ENCODE measurements around the gene PREB. TPM values are rescaled to one million over a fixed set of nuclear protein-coding genes. Genes with fewer than 3 reads are reported as not detected.
"Not testable (repeated sequence)": the region's sequence is repeated elsewhere in the genome, so short reads cannot be mapped to it uniquely, and the experiment has no call there.

PREB gene
- 60.5 and 84.3 TPM in 2 replicates for total RNA-seq (2014; rRNA removed; shearing (Covaris generic); ENCODE audit: low replicate concordance)

GRCh38 chr2:27133905-27134780, at the start of gene PREB:
TSS of gene PREB (minus strand) at chr2:27134636. CDS start at chr2:27134421, 215 bp downstream.
- Histone ChIP-seq H3K36me3 (peaks cover 29% of the 10 kb centered on the region), H3K27me3 (no peaks in the 10 kb centered on the region), H3K4me3 (peak within 1 kb of the TSS; percentile 67), H3K9me3 (no peaks in the 10 kb centered on the region)
- peak; percentile 95 for DNase-seq

DNA sequence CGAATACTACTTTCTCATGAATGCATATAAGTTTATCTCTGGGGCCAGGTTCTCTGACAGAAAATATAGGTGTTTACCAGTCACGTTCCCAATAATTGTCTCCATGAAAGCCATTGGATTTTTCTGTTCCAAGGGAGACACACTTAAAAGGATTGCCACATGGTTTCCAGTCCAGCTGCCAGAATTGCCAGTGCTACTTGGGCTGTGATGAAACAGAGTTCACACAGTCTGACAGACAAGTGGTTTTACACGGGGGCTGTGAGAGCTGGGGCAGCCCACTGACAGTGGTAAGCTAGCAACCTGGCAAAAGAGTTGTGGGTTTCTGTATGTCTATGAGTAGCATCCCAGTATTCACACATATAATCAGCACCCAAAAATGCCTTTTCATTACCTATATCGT, 49.7 kb upstream of the PREB start:
- H3K4me3 ChIP-seq = no peak overlapping the region
- H3K36me3 ChIP-seq = no peaks in the 10 kb centered on the region
- no peak for DNase-seq
- H3K9me3 ChIP-seq = peaks cover 3% of the 10 kb centered on the region
- H3K27me3 ChIP-seq = no peaks in the 10 kb centered on the region

GRCh38 chr2:27182346-27182745, 47.9 kb upstream of the PREB start:
- no peaks in the 10 kb centered on the region for H3K36me3 ChIP-seq
- peak; percentile 62 for DNase-seq
- H3K4me3 ChIP-seq = no peak overlapping the region
- H3K27me3 ChIP-seq = no peaks in the 10 kb centered on the region
- H3K9me3 ChIP-seq = peaks cover 3% of the 10 kb centered on the region

- no peaks in the 10 kb centered on the region for H3K27me3 ChIP-seq
- no peaks in the 10 kb centered on the region for H3K36me3 ChIP-seq
- H3K9me3 ChIP-seq = peaks cover 3% of the 10 kb centered on the region
- H3K4me3 ChIP-seq = no peak overlapping the region
- DNase-seq = no peak
Observed at GRCh38 chr2:27179344-27180000, 45.0 kb upstream of the PREB start.

DNA sequence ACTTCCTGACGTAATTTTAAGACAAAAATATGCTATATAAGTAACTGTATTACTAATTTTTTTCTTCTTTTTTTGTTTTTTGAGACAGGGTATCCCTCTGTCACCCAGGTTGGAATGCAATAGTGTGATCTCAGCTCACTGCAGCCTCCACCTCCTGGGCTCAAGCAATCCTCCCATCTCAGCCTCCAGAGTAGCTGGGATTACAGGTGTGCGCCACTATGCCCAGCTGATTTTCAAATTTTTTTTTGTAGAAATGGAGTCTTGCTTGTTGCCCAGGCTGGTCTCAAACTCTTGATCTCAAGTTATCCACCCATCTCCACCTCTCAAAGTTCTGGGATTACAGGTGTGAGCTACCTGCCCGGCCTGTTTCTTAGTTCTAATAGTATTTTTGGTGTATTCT, 44.0 kb upstream of the PREB start:
- no peak overlapping the region for H3K4me3 ChIP-seq
- H3K36me3 ChIP-seq = no peaks in the 10 kb centered on the region
- no peaks in the 10 kb centered on the region for H3K27me3 ChIP-seq
- H3K9me3 ChIP-seq = no peaks in the 10 kb centered on the region; the same call in 1 of the 2 replicates
- no peak for DNase-seq

GRCh38 chr2:27177441-27178351, 43.3 kb upstream of the PREB start:
- Histone ChIP-seq H3K36me3 (no peaks in the 10 kb centered on the region), H3K4me3 (no peak overlapping the region), H3K27me3 (no peaks in the 10 kb centered on the region), H3K9me3 (no peaks in the 10 kb centered on the region)
- no peak for DNase-seq

DNA sequence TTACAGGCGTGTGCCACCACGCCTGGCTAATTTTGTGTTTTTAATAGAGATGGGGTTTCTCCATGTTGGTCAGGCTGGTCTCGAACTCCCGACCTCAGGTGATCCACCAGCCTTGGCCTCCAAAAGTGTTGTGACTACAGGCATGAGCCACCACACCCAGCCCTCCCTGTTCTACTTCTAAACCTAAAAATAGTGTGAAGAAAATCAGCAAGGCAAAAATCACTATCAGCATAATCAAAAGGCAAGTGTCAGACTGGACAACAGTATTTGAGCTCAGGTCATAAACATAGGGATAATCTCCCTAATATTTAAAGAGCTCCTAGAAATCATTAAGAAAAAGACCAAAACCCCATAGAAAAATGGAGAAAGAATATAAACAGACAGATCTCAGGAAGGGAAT, 41.3 kb upstream of the PREB start:
- H3K27me3 ChIP-seq, DNase-seq, H3K36me3 ChIP-seq, H3K9me3 ChIP-seq, H3K4me3 ChIP-seq: not testable (repeated sequence)

- no peaks in the 10 kb centered on the region for H3K36me3 ChIP-seq
- no peak for DNase-seq
- H3K27me3 ChIP-seq = no peaks in the 10 kb centered on the region
- no peak overlapping the region for H3K4me3 ChIP-seq
- no peaks in the 10 kb centered on the region for H3K9me3 ChIP-seq
Observed at GRCh38 chr2:27175330-27175729, 40.9 kb upstream of the PREB start.

- H3K36me3 ChIP-seq = no peaks in the 10 kb centered on the region
- no peaks in the 10 kb centered on the region for H3K9me3 ChIP-seq
- H3K4me3 ChIP-seq = no peak overlapping the region
- no peaks in the 10 kb centered on the region for H3K27me3 ChIP-seq
- DNase-seq = no peak
Observed at GRCh38 chr2:27174638-27175037, 40.2 kb upstream of the PREB start.

DNA sequence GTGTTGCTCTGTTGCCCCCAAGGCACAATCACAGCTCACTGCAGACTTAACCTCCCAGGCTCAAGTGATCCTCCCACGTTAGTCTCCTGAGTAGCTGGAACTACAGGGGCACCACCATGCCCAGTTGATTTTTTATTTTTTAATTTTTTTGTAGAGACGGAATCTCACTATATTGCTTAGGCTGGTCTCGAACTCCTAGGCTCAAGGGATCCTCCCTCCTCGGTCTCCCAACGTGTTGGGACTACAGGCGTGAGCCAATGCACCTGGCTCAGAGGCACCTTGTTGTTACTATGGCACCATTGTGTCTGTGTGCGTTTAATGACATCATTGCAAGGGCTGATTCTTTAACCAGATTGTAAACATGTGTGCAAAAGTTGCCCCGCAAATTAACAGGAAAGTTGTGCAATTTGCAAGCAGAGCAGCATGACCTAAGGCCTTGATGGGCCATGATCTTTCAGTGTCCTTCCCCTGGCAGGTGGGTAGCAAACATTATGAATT, 37.0 kb upstream of the PREB start:
- Histone ChIP-seq H3K36me3 (no peaks in the 10 kb centered on the region), H3K4me3 (no peak overlapping the region), H3K27me3 (no peaks in the 10 kb centered on the region), H3K9me3 (no peaks in the 10 kb centered on the region)
- DNase-seq = no peak

DNA sequence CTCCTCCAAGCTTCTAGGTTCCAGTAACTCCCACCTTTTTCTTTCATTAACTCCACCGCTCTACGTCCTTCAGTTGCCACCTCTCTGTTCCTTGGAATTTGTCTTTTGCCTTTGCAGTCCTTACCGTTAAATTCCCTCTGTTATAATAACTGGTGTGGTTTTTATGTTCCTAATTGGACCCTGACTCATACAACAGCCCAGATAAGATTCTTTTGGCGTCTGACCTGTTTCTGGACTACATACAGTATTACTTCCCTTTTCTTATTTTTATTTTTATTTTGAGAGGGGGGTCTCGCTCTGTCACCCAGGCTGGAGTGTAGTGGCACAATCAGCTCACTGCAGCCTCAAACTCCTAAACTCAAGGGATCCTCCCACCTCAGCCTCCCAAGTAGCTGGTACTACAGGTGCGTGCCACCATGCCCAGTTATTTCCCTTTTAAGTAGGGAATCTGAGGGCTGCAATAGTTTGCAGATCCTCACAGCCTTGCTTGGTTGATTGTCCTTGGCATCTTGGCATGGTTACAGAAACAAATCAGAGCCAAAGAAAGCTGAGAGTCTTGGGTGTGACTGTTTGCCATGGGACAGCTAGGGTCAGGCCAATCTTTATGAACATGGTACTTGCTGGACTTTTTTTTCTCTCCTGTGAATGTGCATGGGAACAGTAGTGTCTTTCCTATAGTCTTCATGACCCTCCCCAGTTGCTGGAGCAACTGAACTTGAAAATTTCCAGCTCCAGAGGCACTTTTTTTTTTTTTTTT, 36.3 kb upstream of the PREB start:
- H3K9me3 ChIP-seq = no peaks in the 10 kb centered on the region
- no peaks in the 10 kb centered on the region for H3K27me3 ChIP-seq
- H3K4me3 ChIP-seq = no peak overlapping the region
- DNase-seq = no peak
- no peaks in the 10 kb centered on the region for H3K36me3 ChIP-seq

GRCh38 chr2:27164960-27165763, 30.7 kb upstream of the PREB start:
- Histone ChIP-seq H3K36me3 (no peaks in the 10 kb centered on the region), H3K4me3 (no peak overlapping the region), H3K9me3 (no peaks in the 10 kb centered on the region), H3K27me3 (no peaks in the 10 kb centered on the region)
- DNase-seq = no peak

GRCh38 chr2:27162151-27163121, 28.0 kb upstream of the PREB start:
- peak overlapping the region; percentile 39 for H3K4me3 ChIP-seq
- DNase-seq = peak; percentile 71
- no peaks in the 10 kb centered on the region for H3K36me3 ChIP-seq
- H3K27me3 ChIP-seq = no peaks in the 10 kb centered on the region
- no peaks in the 10 kb centered on the region for H3K9me3 ChIP-seq

- no peak overlapping the region for H3K4me3 ChIP-seq
- H3K27me3 ChIP-seq = no peaks in the 10 kb centered on the region
- H3K36me3 ChIP-seq = no peaks in the 10 kb centered on the region
- DNase-seq = no peak
- H3K9me3 ChIP-seq = no peaks in the 10 kb centered on the region
Observed at GRCh38 chr2:27160191-27160590, 25.8 kb upstream of the PREB start.

Measured in MG63 (cell line).